ENCODE measurements around the gene ACOT9. TPM values are rescaled to one million over a fixed set of nuclear protein-coding genes. Genes with fewer than 3 reads are reported as not detected.

Gene ACOT9
- total and polyA plus RNA-seq, 12 donors, result 18.4 to 58.3 (median 37.4) TPM

DNA sequence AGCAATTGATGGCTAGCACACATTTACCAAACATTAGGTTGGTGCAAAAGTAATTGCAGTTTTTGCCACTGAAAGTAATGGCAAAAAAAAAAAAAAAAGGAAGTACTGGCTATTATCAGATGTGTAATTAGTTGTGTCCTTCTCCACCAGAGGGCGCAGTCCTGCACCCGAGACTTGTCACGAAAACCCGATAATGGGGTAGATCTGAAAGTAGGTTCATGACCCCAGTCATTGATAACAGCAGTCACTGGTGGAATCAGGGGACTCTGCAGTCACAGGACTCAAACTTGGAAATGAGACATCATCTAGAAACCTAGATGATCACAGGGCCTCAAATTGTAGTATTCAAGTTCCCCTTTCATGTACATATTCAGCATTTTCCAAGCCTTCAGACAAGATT lies 13.1 kb upstream of the ACOT9 start:
- Histone ChIP-seq H3K36me3 (replicated peaks in 1 of 2) (no peaks in the 10 kb centered on the region), H3K9me3 (replicated peaks in 1 of 3) (no peaks in the 10 kb centered on the region), H3K4me1 (replicated peaks in 1 of 2) (no peaks in the 10 kb centered on the region), H3K27me3 (no peaks in the 10 kb centered on the region), H3K27ac (no peak overlapping the region), H3K4me3 (no peak overlapping the region)
- TF ChIP-seq, protein P1, sequence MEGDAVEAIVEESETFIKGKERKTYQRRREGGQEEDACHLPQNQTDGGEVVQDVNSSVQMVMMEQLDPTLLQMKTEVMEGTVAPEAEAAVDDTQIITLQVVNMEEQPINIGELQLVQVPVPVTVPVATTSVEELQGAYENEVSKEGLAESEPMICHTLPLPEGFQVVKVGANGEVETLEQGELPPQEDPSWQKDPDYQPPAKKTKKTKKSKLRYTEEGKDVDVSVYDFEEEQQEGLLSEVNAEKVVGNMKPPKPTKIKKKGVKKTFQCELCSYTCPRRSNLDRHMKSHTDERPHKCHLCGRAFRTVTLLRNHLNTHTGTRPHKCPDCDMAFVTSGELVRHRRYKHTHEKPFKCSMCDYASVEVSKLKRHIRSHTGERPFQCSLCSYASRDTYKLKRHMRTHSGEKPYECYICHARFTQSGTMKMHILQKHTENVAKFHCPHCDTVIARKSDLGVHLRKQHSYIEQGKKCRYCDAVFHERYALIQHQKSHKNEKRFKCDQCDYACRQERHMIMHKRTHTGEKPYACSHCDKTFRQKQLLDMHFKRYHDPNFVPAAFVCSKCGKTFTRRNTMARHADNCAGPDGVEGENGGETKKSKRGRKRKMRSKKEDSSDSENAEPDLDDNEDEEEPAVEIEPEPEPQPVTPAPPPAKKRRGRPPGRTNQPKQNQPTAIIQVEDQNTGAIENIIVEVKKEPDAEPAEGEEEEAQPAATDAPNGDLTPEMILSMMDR (IDR thresholded peaks at IDR 0.05), result peak; percentile 51 to 63 (median 55)
- TF ChIP-seq POLR2A (IDR thresholded peaks at IDR 0.05), result no peak
- intact Hi-C loops (cut with DNase I), result no loop called here
- 1 to 5% (median 3%) methylated on average over 4 of the region's 4 CpGs for WGBS, 4 donors
- peak; percentile 51 to 79 (median 61) for DNase-seq

- H3K36me3 ChIP-seq (replicated peaks in 1 of 2), result no peaks in the 10 kb centered on the region
- no peak for TF ChIP-seq POLR2A (IDR thresholded peaks at IDR 0.05)
- TF ChIP-seq, protein P1 (IDR thresholded peaks at IDR 0.05), result no peak
- no peaks in the 10 kb centered on the region for H3K9me3 ChIP-seq (replicated peaks in 1 of 3)
- no peak for DNase-seq
- WGBS, 4 donors, result 68 to 88% (median 73%) methylated on average over 1 of the region's 1 CpG; no CpG with 5 or more reads in 1 of the 4 donors
- no peak overlapping the region for H3K27ac ChIP-seq
- H3K27me3 ChIP-seq, result no peaks in the 10 kb centered on the region
- no peaks in the 10 kb centered on the region for H3K4me1 ChIP-seq (replicated peaks in 1 of 2)
- H3K4me3 ChIP-seq, result no peak overlapping the region
- intact Hi-C loops (cut with DNase I), result no loop called here
Observed at GRCh38 chrX:23754664-23755063, 11.6 kb upstream of the ACOT9 start.

DNA sequence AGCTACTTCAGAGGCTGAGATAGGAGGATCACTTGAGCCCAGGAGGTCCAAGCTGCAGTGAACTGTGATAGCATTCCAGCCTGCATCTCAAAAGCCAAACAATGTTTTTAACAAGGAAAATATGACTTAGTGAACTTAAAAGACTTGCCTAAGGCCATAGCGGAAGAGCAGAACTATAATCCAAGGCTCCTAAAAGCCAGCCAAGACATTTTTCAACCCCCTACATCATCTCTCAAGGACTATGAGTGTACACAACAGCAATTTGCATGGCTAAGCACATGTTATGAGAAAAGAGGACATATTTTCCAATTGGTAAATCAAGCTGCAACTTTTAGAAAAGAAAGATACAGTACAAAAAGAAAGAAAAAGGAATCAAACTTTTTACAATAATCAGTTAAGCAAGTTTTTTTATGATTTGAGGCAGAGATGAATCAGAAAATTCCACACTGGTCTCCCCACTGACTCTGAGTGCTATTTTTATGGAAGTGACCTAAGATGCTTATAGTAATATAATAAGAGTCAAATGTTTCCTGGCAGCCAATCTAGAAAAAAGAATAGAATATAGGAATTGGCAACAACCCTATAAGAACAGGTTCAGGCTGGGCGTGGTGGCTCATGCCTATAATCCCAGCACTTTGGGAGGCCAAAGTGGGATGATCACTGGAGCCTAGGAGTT lies 9.8 kb upstream of the ACOT9 start:
- intact Hi-C loops (cut with DNase I), result no loop called here
- peak overlapping the region in 2 of 5 donors; percentile 61 to 70 for H3K27ac ChIP-seq
- H3K4me1 ChIP-seq (replicated peaks in 1 of 2), result no peaks in the 10 kb centered on the region
- H3K4me3 ChIP-seq, result no peak overlapping the region
- WGBS, 4 donors, result 63 to 71% (median 65%) methylated on average over 2 of the region's 2 CpGs
- TF ChIP-seq, protein P1 (IDR thresholded peaks at IDR 0.05), result no peak
- TF ChIP-seq POLR2A (IDR thresholded peaks at IDR 0.05), result no peak
- no peaks in the 10 kb centered on the region for H3K27me3 ChIP-seq
- DNase-seq, result no peak
- H3K9me3 ChIP-seq (replicated peaks in 1 of 3), result no peaks in the 10 kb centered on the region
- no peaks in the 10 kb centered on the region for H3K36me3 ChIP-seq (replicated peaks in 1 of 2)

- WGBS, 4 donors, result 44 to 66% (median 64%) methylated on average over 2 of the region's 2 CpGs; no CpG with 5 or more reads in 1 of the 4 donors
- intact Hi-C loops (cut with DNase I), result no loop called here
Observed at GRCh38 chrX:23749576-23749975, 6.5 kb upstream of the ACOT9 start.

More at GRCh38 chrX:23749576-23749975, 6.5 kb upstream of the ACOT9 start:
- H3K9me3 ChIP-seq (replicated peaks in 1 of 3), result no peaks in the 10 kb centered on the region
- no peaks in the 10 kb centered on the region for H3K36me3 ChIP-seq (replicated peaks in 1 of 2)
- TF ChIP-seq, protein P1 (IDR thresholded peaks at IDR 0.05), result no peak
- no peak for TF ChIP-seq POLR2A (IDR thresholded peaks at IDR 0.05)
- H3K4me3 ChIP-seq, result no peak overlapping the region
- no peak for DNase-seq
- H3K27ac ChIP-seq, result no peak overlapping the region
- H3K27me3 ChIP-seq, result no peaks in the 10 kb centered on the region
- no peaks in the 10 kb centered on the region for H3K4me1 ChIP-seq (replicated peaks in 1 of 2)
